ENCODE results near the gene TRPT1.

Gene TRPT1

DNA sequence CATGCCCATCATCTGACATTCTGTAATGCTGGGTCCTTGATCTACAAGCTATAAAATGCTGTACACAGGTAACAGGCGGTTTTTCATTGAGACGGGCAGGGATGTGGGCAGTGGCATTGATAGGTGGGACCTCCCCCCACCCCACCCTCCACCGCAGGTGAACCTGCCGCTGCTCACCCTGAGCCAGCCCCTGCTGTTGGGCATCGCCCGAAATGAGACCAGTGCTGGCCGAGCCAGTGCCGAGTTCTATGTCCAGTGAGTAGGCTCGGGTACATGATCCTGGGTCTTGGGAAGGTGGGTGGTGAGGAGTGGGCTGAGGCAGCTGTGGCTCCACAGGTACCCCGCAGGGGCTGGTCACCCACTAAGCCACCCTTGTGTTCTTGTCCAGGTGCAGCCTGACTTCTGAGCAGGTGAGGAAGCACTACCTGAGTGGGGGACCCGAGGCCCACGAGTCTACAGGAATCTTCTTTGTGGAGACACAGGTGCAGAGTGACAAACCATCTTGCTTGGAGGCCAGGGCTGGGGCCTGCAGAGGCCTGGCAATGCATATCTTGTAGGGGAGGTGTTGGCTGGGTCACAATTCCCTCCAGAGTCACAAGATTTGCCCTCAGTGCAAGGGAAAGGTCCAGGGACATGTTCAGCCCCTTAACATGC lies 3.2 kb upstream of the TRPT1 start:
- DNase-seq = no peak

DNA sequence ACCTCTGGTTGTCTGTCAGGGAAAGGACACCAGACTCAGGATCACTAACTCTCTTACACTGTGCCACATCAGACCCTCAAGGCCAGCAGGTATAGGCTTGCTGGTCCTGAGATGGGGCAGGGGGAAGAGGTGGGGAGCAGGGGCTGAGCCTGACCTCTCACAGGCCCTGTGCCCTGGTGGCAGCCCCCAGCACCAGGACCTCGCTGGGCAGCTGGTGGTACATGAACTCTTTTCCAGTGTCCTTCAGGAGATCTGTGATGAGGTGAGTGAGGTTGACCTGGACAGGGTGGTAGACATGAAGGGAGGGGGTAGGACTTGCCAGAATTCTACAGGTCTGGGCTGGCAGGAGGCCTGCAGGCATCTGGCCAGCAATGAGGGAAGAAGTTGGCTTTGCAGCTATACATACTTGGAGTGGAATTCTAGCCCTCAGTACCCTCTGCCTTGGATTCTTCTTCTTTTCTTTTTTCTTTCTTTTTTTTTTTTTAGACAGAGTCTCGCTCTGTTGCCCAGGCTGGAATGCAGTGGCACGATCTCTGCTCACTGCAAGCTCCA lies 1.5 kb upstream of the TRPT1 start:
- no peak for DNase-seq

DNA sequence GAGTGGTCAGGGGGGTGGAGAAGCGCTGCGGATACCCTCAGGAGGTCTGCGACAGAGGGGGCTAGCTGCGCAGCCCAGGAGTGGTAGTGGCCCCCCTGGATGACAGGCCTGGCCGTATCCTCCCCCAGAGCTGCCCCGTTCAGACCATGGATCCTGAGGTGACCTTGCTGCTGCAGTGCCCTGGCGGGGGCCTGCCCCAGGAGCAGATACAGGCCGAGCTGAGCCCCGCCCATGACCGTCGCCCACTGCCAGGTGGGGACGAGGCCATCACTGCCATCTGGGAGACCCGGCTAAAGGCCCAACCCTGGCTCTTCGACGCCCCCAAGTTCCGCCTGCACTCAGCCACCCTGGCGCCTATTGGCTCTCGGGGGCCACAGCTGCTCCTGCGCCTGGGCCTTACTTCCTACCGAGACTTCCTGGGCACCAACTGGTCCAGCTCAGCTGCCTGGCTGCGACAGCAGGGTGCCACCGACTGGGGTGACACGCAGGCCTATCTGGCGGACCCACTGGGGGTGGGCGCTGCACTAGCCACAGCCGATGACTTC lies 593 bp upstream of the TRPT1 start:
- DNase-seq = no peak

DNA sequence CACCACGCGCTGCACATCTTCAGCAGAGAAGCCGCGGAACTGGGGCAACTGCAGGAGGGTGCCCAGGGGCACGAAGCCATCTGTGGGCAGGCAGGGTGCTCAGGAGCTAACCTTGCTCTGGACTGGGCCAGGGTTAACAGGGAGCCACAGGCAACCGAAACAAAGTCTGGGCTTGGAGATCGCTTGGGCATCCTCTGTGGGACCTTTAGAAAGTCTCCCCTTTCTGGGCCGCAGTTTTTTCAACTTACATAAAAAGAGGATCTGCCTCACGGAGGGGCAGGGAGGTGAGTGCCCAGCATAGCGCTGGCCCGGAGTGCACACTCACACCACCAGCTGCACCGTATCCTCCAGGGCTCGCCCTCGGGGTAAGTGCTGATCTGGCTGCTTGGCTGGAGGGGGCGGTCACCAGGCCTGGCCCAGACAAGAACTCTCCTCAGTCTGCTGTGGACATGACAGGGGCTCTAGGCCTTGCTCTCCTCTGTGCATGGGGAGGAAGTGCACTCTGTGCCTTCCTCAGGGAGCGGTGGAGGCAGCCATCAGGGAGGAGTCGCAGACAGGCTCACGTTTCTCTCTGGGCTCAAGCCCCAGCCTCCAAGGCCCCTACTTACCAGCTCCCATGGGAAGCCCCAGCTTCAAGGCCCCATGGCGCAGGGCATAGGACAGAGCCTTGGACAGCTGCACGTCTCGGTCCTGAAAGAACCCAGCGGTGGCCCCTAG lies 937 bp downstream of the TRPT1 start:
- DNase-seq = no peak

DNA sequence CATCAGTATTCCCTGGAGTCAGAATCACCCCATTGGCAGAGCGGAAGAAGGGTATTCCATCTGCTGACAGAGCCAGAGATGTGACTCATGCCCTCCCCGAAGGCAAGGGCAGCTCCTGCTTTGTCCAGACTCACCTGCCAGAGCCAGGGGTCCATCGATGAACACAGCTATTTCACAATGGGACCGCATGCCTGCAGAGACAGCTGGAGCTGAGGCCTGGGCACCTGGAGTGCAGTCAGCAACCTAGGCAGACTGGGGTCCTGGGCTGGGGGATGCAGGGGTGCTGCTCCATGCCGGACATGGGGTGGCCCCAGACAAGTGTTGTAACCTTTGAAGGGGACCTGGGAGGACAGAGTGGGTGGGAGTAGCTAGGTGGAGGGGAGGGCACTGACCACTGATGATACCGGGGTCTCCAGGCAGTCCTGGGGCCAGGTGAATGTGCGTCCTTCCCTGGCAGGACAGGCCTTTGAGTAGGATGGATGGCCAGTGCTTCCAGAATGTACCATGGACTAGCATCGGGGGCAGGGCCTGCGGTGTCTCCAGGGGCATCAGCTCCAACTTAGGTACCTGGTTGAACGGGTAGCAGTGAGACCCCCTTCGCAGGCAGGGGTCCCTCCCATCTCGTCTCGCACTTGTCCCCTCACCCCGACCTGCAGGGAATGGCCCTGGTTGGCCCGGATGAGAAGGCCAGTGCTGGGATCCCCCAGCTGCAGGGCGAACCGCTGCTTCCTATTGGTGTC lies 1.7 kb downstream of the TRPT1 start:
- DNase-seq = no peak

DNA sequence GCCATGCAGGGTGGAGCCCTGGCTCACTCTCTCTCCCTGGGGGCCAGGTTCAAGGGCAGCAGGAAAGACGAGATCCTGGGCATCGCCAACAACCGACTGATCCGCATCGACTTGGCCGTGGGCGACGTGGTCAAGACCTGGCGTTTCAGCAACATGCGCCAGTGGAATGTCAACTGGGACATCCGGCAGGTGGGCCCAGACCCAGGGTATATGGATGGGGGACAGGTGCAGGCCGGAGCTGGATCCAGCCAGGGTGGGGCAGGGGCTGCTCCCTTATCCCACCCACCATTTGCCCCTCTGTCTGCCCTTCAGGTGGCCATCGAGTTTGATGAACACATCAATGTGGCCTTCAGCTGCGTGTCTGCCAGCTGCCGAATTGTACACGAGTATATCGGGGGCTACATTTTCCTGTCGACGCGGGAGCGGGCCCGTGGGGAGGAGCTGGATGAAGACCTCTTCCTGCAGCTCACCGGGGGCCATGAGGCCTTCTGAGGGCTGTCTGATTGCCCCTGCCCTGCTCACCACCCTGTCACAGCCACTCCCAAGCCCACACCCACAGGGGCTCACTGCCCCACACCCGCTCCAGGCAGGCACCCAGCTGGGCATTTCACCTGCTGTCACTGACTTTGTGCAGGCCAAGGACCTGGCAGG lies 2.9 kb downstream of the TRPT1 start:
- no peak for DNase-seq

DNA sequence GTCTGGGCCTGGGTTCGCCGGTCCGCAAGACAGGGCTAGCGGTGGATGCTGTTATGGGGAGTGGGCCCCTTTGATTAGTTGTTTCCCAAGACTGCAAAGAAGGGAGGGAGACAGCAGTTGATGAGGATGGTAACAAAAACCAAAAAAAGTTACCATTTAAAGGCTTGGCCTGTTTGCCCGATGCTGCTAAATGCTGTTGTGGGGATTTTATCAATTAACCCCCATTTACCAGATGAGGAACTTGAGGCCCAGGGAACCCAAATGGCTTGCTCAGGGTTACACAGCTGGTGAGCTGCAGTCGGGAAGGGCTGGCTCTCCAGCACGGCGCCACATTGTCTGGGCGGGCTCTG lies 3.4 kb downstream of the TRPT1 start:
- no peak for DNase-seq

DNA sequence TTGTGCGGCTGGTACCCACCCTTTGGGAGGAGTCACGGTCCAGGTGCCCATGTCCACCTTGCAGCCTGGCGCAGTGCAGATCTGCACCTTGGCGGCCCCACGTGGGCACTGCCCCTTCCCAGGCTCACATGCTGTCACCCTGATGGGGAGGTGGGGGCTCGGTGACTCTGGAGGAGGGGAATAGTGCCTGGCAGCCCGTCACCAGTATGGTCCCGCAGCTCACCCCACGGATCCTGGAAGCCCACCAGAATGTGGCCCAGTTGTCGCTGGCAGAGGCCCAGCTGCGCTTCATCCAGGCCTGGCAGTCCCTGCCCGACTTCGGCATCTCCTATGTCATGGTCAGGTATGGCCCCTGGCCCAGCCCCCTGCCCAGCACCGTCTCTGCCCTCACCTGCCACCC lies 5.2 kb downstream of the TRPT1 start:
- DNase-seq = no peak

DNA sequence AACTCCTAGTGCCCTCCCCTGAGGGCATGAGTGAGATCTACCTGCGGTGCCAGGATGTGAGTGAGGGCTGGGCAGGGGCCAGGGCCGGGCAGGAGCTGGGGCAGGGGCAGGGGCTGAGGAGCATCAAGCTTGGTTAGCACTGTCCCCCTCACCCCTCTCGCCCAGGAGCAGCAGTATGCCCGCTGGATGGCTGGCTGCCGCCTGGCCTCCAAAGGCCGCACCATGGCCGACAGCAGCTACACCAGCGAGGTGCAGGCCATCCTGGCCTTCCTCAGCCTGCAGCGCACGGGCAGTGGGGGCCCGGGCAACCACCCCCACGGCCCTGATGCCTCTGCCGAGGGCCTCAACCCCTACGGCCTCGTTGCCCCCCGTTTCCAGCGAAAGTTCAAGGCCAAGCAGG lies 5.7 kb downstream of the TRPT1 start:
- no peak for DNase-seq

DNA sequence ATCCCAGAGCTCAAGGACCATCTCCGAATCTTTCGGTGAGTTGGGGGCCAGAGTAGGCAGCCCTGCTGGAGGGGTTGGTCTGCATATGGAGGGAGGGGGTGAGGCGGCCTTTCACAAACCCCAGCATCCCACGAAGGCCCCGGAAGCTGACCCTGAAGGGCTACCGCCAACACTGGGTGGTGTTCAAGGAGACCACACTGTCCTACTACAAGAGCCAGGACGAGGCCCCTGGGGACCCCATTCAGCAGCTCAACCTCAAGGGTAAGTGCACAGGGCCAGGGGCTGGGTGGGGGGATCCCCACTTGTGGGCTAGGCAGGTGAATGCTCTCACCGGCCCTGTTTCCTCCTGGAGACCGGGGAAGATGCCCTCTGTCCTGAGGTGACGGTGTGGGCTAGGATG lies 6.2 kb downstream of the TRPT1 start:
- no peak for DNase-seq

DNA sequence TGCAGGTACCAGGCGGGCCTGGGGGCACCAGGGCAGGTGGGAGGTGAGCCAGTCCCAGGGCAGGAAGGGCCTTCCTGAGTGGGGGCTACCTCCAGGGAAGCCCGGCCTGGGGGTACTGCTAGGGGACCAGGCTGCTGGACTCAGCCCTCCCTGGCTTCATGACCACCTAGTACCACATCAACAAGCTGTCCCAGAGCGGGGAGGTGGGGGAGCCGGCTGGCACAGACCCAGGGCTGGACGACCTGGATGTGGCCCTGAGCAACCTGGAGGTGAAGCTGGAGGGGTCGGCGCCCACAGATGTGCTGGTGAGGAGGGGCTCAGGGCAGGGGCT lies 6.7 kb downstream of the TRPT1 start:
- no peak for DNase-seq

DNA sequence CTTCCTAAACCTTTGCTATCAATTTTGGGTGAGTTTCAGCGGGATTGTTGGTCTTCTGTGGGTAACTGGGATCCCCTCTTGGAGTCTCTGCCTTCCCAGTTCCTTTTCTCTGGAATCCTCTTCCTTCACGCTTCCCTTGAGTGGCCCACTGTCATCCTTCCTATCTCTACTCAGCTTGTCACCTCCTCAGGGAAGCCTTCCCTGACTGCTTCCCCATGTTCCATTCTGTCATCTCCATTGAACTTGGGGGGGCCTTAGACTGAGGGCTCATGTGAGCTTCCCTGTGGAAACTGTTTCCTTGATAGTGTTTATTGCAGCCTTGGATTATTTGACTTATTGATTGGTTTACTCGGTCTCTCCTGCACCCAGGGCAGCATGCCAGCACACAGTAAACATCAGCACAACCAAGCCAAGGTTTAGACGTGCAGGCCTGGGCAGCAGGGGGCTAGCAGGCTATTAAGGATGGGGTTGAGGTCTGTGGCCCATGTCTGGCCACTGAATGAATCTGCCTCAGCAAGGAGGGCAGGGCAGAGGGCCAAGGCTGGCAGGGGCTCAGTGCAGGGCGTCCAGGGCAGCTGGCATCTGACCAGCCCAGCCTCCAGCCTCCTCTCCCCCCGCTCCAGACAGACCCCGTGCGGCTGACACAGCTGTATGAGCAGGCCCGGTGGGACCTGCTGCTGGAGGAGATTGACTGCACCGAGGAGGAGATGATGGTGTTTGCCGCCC lies 7.2 kb downstream of the TRPT1 start:
- no peak for DNase-seq

DNA sequence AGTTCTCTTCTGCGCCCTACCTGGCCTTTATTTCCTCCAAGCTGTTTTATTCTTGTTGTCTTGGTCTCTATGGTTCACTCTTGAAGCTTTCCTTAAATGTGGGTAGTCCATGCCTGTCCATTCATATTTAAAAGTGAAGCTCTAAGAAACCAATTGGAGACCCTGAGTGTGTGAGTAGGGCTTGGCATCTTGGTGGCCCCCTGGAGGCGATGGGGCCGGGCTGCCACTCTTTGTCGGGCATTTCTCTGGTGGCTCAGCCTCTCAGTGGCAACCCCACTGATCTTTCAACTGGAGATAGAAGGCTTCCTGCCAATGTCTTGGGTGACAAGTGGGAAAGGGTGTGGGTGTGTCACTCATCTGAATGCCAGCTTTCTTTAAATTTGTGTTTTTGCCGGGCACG lies 9.1 kb downstream of the TRPT1 start:
- DNase-seq = no peak

DNA sequence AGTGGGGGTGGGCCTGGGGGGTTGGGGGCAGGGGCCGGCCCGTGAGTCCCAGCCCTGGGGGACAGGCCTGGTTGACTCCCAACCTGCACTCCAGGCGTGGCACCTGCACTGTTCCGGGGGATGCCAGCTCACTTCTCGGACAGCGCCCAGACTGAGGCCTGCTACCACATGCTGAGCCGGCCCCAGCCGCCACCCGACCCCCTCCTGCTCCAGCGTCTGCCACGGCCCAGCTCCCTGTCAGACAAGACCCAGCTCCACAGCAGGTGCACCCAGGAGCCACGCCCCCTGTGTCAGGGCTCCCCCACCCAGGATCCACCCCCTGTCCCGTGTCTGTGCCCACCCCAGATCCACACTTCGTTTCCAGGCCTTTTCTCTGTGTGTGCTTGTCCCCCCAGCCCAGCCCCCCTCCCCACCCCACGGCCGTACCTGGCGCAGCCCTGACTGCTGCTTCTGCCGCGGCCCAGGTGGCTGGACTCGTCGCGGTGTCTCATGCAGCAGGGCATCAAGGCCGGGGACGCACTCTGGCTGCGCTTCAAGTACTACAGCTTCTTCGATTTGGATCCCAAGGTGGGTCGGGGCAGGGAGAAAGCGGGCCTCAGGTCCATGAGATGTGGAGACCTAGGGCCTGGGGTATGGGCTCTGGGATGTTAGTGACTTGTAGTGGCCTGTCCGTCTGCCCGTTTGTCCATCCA lies 14.7 kb downstream of the TRPT1 start:
- no peak for DNase-seq

DNA sequence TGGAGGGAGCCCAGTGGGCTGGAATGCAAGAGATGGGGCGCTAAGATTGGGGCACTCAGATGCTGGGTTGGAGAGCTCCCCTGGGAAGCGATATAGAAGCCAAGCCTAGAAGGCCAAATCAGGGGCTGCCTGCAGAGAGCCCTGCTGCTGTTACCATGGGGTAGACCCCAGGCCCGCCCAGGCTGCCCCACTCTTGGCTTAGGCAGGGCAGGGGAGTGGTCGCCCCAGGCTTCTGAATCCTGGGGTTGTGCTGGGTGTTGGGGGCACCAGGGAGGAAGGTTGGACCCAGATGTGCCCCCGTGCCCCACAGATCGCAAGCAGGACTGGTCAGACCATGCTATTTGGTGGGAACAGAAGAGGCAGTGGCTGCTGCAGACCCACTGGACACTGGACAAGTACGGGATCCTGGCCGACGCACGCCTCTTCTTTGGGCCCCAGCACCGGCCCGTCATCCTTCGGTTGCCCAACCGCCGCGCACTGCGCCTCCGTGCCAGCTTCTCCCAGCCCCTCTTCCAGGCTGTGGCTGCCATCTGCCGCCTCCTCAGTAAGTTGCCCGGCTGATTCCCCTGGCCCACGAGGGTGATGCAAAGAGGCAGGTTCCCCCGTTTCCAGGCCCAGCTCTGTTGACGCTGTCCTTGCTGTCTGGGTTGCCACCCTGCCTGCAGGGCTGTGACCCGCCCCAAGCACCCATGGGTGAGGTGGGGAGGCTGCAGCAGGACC lies 15.5 kb downstream of the TRPT1 start:
- DNase-seq = no peak

DNA sequence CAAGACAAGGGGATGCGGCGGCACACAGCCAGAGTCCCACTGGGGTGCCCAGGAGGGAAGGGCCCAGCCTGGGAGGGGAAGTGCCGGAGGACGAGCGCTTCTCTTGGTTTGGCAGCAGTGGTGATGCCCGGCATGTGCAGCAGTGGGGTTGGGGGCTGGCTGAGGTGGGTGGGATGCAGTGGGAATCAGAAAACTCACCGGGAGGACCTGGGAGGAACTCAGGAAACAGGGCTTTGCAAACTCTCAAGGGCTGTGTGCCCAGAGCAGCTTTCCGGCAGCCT lies 16.5 kb downstream of the TRPT1 start:
- DNase-seq = no peak

DNA sequence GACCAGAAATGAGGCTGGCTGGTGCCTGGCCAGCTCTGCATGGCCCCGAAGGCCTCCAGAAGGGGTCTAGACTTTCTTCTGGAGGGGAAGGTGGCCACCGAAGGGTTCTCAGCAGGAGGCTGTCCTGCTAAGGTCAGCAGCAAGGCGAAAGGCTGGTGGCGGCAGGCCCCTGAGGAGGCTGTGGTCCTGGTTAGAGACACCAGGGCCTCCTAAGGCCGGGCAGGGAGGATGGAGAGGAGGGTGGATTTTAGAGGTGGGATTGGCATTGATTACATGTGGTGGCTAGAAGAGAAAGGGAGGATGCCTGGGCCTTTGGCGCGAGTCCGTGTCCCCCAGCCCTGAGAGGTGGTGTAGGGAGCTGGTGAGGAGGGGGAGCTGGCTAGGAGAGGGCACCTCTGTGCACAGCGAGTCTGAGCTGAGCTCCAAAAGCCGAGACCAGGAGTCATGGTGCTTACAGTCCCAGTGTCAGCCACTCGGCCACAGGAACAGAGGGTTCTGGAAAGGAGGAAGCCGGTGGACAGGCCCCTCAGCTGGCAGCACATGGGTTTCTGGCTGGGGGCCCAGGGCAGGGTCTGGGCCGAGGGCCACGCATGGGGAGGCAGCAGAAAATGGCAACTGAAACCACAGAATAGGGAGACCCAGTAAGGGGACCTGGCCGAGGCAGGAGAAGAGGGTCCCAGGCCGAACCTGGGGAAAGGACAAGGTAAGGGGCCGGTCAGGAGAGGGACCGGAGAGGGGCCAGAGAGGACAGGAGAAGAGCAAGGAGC lies 17.0 kb downstream of the TRPT1 start:
- no peak for DNase-seq

DNA sequence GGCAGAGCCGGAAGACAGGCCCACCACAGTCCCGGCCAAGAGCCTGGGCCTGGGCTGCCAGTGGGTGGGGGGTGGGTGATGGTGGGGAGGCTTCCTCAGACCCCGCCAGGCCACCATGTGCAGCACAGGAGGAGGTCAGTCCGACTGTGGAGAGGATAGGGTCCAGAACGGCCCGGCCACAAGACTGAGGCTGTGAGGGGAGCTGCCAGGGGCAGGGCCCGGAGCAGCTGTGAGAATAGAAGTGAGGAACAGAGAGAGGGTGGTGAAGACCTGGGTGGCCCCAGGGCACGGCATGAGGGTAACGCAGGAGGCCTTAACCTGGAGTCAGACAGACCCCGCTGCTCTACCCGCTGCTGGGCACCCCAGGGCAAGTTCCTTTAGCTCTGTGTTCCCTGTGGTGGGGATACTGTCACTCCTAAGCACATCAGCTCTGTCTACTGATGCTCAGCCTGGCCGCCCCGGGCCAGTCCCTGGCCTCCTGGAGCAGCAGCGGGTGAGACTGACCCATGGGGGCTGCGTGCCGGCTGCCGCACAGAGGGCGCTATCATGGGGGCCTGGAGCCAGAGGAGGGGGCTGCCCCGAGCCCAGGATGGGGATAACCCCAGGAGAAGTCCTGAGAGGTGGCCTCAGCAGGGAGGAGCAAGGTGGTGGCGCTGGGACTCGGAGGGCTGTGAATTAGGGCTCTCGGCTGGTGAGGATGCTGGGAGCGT lies 17.7 kb downstream of the TRPT1 start:
- DNase-seq = no peak

DNA sequence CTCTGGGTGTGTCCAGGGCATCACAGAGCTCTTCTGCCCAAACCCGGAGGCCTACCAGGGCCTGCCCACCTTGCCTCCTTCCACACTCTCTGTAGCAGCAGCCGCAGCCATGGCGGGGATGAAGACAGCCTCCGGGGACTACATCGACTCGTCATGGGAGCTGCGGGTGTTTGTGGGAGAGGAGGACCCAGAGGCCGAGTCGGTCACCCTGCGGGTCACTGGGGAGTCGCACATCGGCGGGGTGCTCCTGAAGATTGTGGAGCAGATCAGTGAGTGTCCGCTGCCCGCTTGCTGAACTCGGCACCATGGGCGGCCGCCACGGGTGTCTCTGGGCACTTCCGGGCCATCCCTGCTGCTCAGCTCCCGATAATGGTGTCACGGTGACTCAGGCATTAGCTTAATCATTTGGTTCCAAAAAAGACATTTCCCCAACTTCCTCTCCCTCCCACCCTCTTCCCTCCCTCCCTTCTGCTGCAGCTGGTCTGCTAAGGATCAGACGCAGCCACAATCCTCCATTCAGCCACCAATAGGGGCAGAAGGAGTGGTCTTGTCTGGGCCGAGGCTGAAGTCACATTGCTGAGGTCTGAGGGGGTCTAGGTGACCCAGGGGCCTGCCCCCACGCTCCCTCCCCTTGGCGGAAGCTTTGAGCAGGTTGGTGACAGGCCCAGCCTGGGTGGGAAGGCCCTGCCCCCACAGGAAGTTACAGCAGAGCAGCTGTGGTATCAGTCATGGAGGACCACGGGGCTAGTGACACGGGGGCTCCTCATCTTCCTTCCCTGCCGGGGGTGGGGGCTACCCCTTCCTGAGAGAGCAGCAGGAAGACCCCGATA lies 18.5 kb downstream of the TRPT1 start:
- DNase-seq = no peak
